Progenitor cell of endocrine pancreas (in vitro differentiated cells): ENCODE results near the gene GRHL3. TPM values are rescaled to one million over a fixed set of nuclear protein-coding genes. Genes with fewer than 3 reads are reported as not detected.

Source experiments
- DNase-seq: peaks from one replicate; pipeline ENCODE4 v3.0.0; 2021; ENCODE audit warnings: low spot score; ENCODE audit not compliant: unreplicated experiment
- H3K27ac Mint-ChIP-seq: 2 replicates; pipeline ENCODE4 v1.8.0; 2021; ENCODE audit warnings: mild to moderate bottlenecking, moderate library complexity, mixed read lengths
- H3K27me3 Mint-ChIP-seq: 2 replicates; pipeline ENCODE4 v1.8.0; 2021; ENCODE audit warnings: mixed read lengths
- H3K36me3 Mint-ChIP-seq: 2 replicates; pipeline ENCODE4 v1.8.0; 2022; ENCODE audit warnings: mixed read lengths; ENCODE audit not compliant: insufficient read depth
- H3K4me1 Mint-ChIP-seq: 2 replicates; pipeline ENCODE4 v1.8.0; 2021; ENCODE audit warnings: low read depth, mixed read lengths
- H3K4me3 Mint-ChIP-seq: 2 replicates; pipeline ENCODE4 v1.8.0; 2021; ENCODE audit warnings: low read depth, mild to moderate bottlenecking, moderate library complexity, mixed read lengths
- H3K9me3 Mint-ChIP-seq: 2 replicates; pipeline ENCODE4 v1.8.0; 2021; ENCODE audit warnings: low read depth, mixed read lengths
- CTCF ChIP-seq: fragments of 200-600 bp; sonication (generic); IDR thresholded peaks from one replicate; pipeline ENCODE4 v1.5.0; 2021; ENCODE audit warnings: antibody characterized with exemption, mild to moderate bottlenecking; ENCODE audit not compliant: unreplicated experiment
- total RNA-seq: library from RNA; stranded (reverse); gene quantifications from 2 replicates; pipeline ENCODE4 v1.2.1, GENCODE V29; 2021

The GRHL3 gene
- total RNA-seq, 1 donor from 2014 or later: 4.9 TPM

GRCh38 chr1:24317956-24318614, 1.1 kb upstream of the GRHL3 start:
- Mint-ChIP-seq H3K9me3 (no peaks in the 10 kb centered on the region), H3K4me3 (peak overlapping the region; percentile 24), H3K36me3 (no peaks in the 10 kb centered on the region), H3K27ac (no peak overlapping the region), H3K4me1 (peaks cover 25% of the 10 kb centered on the region), H3K27me3 (peaks cover 28% of the 10 kb centered on the region)
- DNase-seq: no peak
- no peak for TF ChIP-seq CTCF

- H3K27ac Mint-ChIP-seq: peak overlapping the region; percentile 67
- peaks cover 31% of the 10 kb centered on the region for H3K27me3 Mint-ChIP-seq
- no peak for DNase-seq
- no peaks in the 10 kb centered on the region for H3K36me3 Mint-ChIP-seq
- no peak for TF ChIP-seq CTCF
- H3K4me3 Mint-ChIP-seq: peak overlapping the region; percentile 74
- H3K4me1 Mint-ChIP-seq: peaks cover 25% of the 10 kb centered on the region
- H3K9me3 Mint-ChIP-seq: no peaks in the 10 kb centered on the region
Observed at GRCh38 chr1:24318615-24319311, 394 bp upstream of the GRHL3 start.

GRCh38 chr1:24319962-24320361, 805 bp downstream of the GRHL3 start:
- no peak for TF ChIP-seq CTCF
- Mint-ChIP-seq H3K4me3 (peak overlapping the region; percentile 74), H3K36me3 (no peaks in the 10 kb centered on the region), H3K27me3 (peaks cover 32% of the 10 kb centered on the region), H3K4me1 (peaks cover 29% of the 10 kb centered on the region), H3K9me3 (no peaks in the 10 kb centered on the region), H3K27ac (peak overlapping the region; percentile 82)
- no peak for DNase-seq

- Mint-ChIP-seq H3K27me3 (peaks cover 35% of the 10 kb centered on the region), H3K27ac (no peak overlapping the region)
Observed at GRCh38 chr1:24321126-24321525, 2.0 kb downstream of the GRHL3 start.

More at GRCh38 chr1:24321126-24321525, 2.0 kb downstream of the GRHL3 start:
- DNase-seq: no peak
- H3K9me3 Mint-ChIP-seq: no peaks in the 10 kb centered on the region
- H3K4me1 Mint-ChIP-seq: peaks cover 32% of the 10 kb centered on the region
- TF ChIP-seq CTCF: no peak
- H3K4me3 Mint-ChIP-seq: peak overlapping the region; percentile 58
- H3K36me3 Mint-ChIP-seq: no peaks in the 10 kb centered on the region
